Stimulated activated CD8-positive, alpha-beta memory T cell treated with anti-CD3 and anti-CD28 coated beads, Interleukin-15, amount 100 ng/mL, for 48 hours (primary cell): ENCODE results near the gene CERCAM.
A peak's percentile ranks its signal among the peaks of the same experiment; 100 is the strongest.
"Not testable (repeated sequence)": the region's sequence is repeated elsewhere in the genome, so short reads cannot be mapped to it uniquely, and the experiment has no call there.

Source experiments
- DNase-seq, 2 donors: peaks; one replicate each; pipeline ENCODE4 v3.0.0-alpha.2; 2020; ENCODE audit warnings: low read depth in 2 of 2

The CERCAM gene

DNA sequence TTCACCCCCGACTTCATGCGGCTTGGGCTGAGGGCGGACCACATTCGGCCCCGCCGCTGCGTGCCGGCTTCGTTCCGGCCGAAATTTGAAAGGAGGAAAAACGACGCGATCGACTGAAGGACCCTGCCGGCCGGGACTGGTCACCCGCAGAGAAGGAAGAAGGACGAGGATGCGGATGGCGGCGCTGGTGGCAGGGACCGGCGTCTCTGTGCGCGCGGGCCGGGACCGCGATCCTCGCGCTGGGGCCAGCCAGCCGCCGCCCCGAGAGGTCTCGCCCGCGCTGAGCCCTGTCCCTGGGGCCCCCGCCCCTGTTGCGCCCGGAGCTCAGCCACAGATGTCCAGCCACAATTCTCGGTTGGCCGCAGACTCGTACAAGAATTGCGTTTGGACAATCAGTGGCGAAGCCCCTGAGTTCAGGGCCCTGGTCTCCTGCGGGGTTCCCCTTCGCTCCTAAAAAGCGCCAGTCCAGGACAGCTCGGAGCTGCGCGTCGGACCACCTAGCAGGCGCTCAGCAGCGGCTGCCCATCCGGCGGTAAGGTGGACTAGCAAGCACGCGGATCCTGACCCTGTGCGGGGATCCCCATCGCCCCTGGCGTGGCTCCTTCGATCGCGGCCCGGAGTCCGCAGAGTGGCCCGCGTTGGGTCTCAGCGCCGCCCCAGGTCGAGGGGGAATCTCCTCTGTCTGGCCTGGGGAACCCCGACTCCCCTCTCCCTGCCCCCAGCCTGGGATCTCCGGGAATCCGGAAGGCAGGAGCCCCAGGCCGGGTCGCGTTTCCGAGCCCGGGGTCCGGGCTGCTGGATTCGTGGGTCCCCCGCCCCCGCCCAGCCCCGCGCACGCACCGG lies 28.1 kb upstream of the CERCAM start:
- no peak for DNase-seq

DNA sequence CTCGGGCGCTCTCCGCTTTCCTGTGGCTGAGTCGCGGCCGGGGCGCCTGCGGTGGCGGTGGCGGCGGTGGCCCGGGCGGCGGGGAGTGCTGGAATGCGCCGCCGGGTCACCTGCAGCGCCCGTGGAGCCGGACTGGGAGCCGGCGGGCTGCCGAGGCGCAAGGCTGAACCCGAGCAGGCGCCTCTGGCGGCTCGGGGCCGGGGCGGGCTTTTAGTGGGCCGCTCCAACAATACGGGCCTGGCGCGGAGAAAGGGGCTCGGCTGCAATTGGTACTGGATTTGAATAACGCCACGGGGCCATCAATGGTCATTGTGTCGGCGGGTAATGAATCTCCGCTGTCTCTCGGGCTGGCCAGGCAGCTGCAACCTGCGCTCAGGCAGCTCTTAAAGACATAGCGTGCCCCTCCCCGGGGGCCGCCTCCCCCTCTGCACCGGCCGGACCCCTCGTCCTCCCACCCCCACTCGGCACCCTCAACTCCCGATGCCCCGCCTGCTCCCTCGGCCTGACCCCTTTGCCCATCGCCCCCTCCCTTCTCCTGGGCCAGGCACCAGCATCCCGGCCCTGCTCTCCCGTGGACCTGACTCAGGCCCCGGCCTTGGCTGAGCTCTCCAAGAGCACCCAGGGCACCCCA lies 27.4 kb upstream of the CERCAM start:
- DNase-seq: no peak

DNA sequence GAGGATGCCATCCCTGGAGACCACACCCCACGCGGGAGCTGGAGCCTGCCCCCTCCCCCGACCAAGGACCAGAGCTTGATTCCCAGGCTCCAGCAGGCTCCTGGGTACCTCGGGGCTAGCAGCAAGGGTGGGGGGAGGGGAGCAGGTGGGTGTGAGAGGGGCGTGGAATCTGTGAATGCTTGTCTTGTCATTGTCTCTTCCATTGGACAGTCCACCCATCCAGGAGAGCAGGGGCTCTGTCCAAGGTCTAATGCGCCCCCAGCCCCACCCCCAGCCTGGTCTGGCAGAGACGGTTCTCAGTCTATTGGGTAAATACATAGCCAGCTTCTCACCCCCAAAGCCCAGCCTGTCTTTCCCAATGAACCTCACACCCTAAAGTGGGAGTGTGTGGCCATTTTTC lies 26.7 kb upstream of the CERCAM start:
- no peak for DNase-seq

DNA sequence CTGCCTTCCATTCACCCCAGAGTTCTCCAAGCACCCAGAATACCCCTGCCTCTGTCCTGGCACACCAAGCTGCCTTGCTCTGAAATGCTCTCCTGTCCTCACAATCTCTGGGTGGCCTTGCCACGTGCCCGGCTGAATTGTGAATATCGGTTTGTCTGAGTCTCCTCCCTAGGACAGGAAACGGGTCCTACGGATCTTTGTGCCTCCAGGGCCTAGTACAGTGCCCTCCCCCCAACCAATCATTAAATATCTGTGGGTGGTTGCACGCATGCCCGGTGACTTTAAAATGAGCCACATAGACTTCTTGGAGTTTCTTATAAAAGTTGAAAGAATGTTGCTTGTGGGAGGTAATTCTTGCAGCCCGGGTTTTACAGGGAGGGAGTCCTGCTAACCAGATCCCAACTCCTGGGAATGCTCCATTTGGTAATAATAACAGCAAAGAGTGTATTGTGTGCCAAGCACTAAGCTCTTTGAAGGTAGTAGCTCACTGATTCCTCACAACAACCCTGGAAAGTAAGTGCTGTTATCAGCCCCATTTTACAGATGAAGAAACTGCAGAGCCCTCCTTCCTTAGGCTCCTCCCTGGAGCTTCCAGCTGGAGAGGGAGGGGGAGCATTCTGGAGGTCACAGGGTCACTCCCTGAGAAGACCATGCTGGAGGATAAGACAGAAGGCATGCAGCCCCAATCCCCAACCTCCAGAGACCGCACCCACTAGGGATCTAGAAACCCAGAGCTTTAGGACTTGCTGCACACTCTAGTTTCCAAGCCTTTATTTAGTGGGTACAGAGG lies 26.1 kb upstream of the CERCAM start:
- no peak for DNase-seq

DNA sequence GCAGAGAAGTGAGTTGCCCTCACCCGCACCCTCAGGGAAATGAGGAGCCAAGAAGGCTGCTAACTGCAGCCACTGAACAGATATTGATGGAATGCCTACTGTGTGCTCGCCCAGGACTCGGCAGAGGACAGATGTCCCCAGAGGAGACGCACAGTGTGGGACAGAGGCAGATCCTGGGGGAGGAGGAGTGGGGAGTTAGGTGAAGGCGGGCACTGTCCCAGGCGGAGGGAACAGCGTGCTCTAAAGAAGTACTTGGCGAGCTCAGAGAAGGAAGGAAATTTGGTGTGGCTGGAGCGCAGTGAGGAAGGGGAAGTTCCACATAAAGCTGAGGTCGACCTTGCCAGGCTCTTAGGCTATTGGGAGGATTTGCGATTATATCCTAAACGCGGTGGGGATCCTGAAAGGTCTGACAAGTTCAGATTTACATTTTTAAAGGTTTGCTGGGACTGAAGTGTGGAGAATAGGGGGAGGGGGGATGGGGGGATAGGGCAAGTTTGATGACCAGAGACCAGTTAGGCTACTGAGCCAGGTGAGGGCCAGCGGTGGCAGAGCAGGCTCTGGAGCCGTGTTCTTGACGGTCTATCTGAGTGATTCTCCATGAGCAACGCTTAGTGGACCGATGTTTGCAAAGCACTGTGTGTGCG lies 23.6 kb upstream of the CERCAM start:
- no peak for DNase-seq

DNA sequence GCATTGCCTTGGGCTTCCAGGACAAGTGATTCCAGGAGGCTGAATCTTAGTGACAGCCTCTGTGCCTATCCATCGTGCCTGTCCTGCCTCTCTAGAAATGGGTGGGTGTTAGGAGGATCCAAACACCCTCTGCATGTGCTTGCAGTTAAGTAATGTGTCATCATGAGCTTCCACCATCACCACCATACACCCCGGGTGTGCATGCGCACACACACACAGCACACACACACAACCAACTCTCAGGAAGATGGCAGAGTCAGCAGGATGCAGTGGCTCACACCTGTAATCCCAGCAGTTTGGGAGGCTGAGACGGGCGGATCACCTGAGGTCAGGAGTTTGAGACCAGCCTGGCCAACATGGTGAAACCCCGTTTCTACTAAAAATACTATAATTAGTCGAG lies 22.8 kb upstream of the CERCAM start:
- DNase-seq: no peak

DNA sequence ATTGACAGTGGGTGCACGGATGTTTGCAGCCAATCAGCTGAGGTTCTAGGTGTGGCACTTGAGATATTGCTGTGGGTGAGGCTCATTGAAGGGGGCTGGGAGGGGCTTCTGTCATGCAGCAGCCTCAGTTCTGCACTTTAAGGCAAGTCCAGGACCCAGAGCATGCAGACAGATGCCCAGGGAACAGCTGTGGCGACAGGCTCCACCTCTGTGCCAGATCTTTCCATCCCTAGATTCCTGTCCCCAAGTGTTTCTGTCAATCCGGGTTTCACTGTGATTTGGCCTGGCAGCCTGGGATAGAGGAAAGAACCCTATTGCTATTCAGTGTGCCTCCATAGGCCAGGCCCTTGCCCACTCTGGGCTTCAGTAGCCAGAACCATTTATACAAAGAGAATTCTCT lies 20.8 kb upstream of the CERCAM start:
- DNase-seq: no peak

DNA sequence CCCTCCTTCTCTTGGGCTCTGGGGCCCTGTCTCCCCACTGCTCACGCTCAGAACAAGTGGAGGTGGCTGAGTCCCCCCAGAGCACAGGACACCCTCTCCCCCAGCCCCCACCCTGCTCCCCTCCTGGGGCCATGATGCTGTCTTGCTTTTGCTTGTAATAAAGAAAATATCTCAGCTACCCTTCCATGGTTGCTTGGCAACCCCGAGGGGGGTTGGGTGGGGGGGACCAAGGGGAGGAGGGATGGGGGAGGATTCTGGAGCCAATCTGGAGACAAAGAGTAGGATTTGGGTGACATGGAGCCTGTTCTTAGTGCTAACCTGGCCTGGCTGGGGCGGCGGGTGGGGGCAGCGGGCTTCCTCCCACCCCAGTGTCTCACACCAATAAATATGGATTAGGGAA lies 16.1 kb upstream of the CERCAM start:
- no peak for DNase-seq

DNA sequence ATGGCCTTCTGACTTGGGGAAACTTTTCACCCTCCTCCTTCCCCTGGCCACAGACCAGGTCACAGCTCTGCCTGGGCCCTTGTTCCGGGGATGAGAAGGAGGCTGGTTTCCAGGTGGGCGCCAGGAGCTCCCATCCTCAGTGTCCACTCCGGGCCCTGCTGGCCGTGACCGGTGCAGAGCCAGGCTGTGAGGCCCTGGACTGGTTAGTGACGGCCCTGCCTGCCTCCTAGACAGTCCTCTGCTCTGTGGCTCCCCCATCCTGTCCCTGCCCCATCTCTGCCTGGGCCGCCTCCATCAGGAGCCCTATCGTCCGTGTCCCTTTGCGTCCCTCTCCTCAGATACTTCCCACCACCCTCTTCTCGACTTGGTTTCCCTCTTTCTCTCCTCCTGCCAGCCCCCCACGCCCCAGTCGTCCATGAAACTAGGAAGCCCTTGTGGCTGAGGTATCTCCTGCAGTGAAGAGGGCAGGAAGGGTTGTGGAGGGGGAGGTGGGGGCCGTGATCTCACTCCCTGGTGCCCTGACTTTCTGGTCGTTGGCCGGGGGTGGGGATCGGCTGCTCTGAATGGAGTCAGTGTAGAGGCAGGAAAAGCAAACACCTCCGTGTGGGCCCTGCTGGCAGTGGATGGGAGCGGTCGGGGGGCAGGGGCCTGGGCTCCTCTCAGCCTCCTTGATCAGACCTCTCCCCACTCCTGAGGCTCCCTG lies 15.4 kb upstream of the CERCAM start:
- DNase-seq: no peak

DNA sequence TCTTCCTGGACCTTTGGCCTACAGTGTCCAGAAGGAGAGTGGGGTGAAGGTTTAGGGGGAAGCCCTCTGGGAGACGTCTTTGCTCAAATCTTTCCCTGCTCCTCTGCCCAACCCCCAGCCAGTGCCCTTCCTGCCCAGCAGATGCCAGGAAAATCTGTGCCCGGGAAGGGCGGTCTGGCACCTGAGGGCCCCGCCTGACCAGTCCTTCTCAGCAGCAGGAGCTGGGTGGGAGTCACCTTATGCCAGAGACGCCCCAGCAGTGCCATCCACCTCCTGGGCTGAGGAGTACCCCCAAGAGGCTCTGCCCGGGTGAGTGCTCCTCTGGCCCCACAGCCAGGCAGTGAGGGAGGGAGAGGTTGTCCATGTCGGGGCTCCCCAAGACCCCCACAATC lies 14.9 kb upstream of the CERCAM start:
- DNase-seq: no peak

DNA sequence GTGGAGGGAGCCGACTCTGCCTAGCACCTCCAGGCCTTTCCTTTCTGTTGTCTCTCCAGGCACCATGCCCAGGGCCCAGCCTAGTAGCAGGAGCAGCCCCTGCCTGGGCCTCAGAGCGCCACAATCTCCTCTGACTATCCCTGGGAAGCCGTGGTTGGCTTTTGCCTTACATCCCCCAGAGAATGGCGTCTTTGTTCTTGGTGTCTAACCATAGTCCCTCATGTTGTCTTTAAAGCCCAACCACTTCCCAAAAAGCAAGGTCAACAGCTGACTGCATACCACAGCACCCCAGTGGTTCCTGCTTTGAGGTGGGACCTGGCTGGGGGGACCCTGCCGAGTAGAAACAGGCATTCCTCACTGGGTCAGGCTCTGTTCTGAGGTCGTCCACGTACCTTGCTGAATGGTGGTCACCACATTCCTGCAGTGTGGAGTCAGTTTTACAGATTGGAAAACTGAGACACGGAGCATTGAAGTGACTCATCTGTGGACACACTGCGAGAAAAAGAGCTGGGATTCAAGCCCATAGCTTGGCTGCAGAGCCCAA lies 13.7 kb upstream of the CERCAM start:
- DNase-seq: no peak

DNA sequence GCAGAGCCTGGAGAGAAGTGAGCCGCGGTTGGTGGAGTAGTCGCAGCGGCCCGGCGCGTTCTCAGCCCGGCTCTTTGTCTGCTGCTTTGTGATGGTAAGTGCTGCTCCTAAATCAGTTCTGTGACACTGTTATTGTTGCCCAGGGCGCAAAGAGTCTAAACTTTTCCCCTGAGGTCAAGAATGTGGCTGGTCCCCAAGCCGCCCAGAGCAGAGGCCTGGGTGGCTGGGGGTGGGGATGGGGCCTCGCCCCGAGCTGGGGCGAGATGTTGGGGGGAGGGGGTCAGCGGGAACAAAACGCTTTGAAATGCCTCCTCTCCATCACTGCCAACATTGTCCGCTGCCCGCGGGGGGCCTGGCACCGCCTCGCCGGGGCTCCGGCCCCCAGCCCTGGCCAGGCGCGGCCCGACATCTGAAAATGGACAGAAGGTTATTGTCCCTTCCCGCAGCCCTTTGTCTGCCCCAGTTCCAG lies 11.7 kb upstream of the CERCAM start:
- no peak for DNase-seq

DNA sequence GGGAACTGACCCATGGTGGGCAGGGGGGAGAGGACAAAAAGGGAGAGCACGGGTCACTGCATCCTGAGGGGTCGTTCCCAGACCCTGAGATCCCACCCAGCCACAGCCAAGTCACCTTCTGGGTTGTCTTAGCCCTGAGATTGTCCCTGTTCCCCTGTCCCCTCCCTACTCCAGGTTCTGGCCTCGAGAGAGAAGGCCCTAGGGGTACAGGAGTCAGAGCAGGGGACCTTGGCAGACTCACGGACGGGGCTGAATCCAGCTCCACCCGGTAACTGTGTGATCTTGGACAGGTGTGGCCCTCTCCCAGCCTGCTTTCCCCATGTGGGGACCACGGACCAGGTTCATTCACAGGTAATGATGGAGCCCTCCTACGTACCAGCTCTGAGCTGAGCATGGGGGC lies 11.2 kb upstream of the CERCAM start:
- DNase-seq: no peak

DNA sequence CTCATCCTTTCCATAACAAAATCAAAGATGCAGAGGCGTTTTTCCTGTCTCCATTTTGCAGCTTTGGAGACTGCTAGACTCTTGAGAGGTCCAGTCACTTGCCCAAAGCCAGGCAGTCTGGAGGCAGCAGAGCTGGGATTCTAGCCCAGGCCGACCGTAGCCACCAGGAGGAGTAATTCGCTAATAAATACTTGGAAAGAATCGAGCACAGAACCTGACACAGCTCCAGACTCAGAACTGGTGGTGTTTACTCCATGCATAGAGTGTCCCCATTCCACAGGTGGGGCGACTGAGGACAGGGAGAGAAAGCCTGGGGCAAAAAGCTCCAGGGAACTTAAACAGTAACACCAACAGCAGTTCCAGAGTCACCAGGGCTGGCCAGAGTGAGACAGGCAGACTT lies 10.7 kb upstream of the CERCAM start:
- no peak for DNase-seq

DNA sequence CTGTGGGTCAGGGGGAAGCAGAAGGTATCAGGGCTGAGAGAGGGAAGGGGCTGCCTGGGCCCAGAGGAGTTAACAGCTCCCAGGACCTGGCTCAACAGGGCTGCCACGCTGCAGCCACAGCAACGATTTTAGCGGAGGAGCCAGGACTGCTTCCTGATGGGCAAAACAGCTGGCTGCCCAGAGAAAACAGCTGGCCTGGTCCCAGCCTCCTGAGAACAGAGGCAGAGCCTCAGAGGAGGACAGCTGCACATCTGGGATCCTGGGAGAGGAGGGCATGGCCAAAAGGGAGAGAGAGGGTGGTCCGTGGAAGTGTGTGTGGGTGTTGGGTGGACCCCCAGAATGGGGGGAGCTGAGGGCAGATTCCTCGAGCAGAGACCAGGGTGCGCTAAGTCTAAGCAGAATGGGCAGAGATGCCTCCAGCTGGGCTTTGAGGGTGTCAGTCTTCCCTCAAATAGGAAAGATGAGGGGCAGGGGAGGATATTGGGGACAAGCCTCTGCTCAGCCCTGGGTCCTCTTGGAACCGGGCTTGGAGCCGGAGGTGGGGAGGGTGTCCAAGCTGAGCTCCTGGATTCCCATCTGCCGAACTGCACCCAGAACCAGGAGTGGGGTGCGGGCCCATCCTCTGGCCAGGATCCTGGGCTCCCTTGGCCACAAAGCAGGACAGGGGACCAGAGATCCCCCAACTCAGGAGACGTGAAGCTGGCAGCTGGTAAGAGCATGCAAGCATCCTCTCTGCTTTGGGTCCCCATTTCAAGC lies 9.1 kb upstream of the CERCAM start:
- DNase-seq: no peak

DNA sequence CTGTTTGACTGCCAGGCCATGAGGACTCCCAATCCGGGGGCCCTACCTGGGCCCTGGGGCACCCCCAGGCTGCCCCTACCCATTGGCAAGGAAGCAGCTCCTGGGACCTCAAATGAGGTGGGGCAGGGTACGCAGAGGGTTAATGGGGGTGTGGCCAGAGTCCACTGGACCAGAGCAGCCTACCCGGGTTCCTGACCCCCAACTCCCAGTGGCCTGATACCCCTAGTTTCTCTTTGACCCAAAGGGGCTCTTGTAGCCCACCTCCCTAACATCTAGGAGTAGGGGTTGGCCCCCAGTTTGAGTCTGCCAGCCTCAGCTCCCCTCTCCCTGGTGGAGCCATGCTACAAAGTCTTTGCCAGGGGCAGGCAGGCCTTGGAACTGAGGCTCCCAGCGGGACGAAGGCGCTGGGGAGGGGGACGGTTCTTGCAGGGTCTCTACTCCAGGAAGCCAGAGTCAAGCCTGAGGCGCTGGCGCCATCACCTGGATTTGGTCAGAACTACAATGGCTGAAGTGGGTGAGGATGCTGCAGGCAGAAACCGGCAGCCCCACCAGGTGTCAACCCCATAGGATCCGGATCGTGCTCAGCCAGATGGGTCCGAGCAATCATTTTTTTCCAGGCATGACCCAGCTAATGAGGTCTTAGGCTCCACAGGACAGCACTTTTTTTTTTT lies 8.4 kb upstream of the CERCAM start:
- DNase-seq: peak; percentile 23 to 25

DNA sequence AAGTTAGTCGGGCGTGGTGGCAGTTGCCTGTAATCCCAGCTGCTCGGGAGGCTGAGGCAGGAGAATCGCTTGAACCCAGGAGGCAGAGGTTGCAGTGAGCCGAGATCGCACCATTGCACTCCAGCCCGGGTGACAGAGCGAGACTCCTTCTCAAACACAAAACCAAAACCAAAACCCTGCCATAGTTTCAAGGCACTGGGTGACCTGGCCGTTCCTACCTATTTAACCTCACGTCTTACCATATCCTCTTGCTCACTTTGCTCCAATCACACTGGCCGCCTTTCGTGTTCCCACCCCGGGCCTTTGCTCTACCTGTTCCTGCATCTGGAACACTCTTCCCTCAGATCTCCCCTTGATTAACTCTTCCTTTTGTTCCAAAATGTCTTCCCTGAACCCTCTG lies 6.9 kb upstream of the CERCAM start:
- DNase-seq: not testable (repeated sequence)

DNA sequence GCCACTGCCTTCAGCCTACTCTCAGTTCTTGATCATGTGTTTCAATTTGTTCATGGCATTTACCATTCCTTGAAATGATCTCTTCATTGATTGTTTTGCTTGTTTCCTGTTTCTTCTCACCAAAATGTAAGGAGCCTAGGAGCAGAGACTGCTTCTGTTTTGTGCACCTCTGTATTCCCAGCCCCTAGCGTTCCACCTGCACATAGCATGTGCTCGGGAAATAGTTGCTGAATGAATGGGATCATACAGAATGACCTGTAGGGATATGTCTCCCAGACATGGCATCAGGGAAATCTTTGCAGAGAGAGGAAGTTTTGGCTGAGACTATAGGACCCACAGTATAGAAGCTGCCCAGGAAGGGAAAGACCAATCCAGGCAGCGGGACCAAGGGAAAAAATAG lies 6.2 kb upstream of the CERCAM start:
- no peak for DNase-seq

DNA sequence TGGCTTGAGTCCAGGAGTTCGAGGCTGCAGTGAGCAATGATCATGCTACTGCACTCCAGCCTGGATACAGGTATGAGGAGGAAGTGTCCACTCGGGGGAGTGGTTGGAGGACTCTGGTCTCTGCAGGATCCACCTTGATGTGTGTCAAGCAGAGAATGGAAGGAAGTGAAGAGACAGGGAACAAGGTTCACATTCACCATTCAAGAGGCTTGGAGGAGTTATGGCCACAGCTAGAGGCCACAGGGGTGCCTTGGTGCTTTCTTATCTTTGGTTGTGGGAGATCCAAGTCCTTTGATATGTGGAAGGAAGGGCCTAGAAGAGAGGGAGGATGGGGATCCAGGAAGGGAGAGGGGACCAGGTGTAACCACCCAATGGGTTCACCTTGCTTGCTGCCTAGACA lies 5.4 kb upstream of the CERCAM start:
- DNase-seq: no peak

DNA sequence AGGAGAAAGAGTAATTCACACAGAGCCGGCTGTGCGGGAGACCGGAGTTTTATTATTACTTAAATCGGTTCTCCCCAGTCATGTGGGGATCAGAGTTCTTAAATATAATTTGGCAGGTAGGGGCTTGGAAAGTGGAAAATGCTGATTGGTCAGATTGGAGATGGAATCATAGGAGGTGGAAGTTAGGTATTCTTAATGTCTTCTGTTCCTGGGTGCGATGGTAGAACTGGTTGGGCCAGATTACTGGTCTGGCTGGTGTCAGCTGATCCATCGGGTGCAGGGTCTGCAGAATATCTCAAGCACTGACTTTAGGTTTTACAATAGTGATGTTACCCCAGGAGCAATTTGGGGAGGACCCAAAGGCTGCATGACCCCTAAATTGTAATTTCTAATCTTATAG lies 4.6 kb upstream of the CERCAM start:
- DNase-seq: no peak
